DMS114 treated with DMSO at 0.1 percent for 48 hours (cell line): ENCODE measurements around the gene ECE1.

ENCODE experiments used
- DNase-seq: peaks from one replicate; lab custom pipeline; 2025; ENCODE audit not compliant: unreplicated experiment; lab: John Stamatoyannopoulos, UW

ECE1 gene

DNA sequence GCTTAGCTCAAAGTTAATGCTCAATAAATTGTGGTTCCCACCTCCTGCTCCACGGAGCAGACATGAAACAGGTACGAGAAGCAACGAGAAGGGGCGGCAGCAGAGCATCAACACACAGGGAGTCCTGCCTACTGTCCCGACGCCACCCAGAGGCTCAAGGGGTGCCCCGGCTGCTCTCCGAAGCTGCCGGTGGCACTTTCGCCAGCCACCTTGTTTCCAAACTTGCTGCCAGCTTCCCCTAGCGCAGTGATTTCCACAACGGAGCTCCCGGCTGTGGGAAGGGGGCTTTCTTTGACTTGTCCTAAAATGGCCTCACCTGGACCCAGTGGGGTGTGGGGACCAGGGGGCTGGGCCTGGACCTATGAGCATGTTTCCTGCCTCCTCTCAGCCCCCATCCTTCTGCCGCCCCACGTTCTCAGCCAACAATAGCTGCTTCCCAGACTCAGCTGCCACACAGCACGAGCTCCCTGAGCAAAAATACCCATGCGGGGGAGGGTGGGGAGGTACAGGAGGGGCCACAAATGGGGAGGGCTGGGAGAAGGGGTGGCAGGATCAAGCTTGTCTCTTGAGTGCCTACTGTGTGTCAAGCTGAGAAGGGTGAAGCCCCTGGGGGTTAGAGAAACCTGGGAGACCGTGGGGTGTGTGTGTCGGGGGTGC, 35.6 kb upstream of the ECE1 start:
- no peak for DNase-seq

DNA sequence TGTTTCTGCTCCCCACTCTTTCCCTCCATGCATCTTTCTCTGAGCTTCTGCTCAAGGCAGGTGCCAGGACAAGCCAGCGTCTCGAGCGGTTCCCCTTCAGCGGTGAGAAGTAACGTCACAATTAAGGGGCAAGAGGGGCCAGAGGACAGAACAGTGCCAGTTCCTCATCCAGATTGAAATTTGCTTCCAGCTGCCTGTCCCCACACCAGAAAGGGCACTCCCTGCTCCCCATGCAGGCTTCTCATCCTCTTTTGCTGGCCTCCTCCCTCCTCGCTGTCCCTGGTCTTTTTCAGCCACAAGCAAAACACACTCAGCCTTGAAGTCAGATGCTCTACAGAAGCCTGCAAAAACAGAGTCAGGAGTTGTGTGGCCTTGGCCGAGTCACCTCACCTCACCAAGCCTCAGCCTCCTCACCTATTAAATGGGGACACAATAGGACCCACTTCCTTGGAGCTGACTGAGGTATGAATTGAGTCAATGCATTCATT, 35.0 kb upstream of the ECE1 start:
- no peak for DNase-seq

DNA sequence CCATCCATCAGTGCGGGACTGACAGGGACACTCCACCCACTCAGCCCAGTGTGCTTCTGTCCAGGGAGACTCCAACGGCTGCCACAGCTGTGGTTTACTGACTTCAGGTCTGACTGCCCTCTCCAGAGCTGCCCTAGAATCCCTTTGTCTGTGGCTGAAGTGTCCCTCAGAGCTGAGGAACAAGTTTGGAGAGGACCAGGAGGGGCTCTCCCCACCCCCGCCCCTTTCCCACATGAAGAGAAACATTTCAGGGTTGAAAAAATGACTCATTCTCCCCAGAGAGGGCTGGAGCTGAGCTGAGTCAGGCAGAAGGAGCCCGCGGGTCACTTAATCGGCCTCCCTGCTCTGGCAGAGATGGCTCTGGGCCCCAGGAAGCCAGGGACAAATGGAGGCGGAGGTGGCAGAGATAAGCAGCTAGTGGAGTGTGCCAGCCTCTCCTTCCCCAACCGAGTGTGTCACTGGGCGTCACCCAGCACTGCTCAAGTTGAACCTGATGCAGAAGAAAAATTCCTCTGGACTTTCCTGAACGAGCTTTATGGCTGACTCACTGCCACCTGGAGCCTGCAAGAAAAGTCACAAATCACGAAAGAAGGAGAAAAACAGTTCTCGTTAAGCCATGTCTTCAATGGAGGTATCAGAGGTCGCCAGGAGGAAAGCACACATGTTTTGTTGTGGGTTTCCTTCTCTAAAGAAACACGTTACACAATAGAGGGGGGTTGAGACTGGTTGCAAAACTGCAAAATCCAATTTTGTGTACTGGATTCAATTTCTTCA, 34.3 kb upstream of the ECE1 start:
- no peak for DNase-seq

DNA sequence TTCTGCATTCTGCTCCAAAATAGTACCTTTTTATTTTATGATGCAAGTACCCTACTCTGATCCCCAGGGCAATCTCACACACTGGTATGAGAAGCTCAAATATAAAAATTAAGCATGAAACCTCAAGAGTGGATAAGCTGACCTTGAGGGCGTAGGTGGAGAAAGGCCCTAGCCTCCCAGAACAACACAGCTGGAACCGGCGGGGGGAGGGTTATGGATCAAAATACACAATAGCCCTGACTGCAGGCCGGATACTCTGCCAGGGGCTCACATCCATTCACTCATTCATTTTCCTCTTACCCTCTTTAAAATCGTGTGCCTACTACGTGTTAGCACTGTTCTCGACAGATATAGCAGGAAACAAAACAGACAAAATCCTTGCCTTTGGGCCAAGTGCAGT, 32.8 kb upstream of the ECE1 start:
- no peak for DNase-seq

- DNase-seq: no peak
Measured at GRCh38 chr1:21322681-21323016, 32.4 kb upstream of the ECE1 start.

- DNase-seq: no peak
Measured at GRCh38 chr1:21321963-21322680, 31.9 kb upstream of the ECE1 start.

DNA sequence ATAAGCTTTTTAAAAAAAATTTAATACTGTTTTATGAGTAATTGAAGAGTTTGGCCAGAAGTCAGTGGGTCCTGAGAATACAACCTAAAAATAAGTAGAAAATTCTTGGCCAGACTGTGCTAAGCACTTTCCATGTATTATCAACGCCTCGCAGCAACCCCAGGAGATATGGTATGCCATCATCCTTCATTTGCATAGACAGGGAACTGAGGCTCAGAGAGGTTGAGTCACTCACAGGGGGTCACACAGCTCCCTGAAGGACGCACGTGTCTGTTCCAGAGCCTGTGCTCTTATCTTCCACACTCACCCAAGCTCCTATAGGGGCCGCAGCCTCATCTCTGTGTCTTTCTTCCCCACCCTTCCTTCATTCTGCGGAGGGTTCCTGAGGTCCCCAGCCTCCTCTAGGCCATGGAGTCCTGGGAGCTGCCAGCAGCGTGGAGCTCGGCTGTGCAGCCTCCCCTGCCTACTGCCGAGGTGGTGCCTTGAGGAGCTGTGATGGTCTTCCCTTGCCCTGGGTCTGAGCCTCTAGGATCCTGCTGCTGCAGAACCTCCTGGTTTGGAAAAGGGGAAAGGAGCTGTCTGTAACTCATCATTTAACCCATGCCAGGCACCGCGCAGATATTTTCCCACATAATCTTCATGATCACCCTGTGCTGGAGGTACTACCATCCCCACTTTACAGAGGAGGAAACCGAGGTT, 30.3 kb upstream of the ECE1 start:
- no peak for DNase-seq

GRCh38 chr1:21319447-21320407, 29.5 kb upstream of the ECE1 start:
- no peak for DNase-seq

- no peak for DNase-seq
Measured at GRCh38 chr1:21318714-21319159, 28.5 kb upstream of the ECE1 start.

DNA sequence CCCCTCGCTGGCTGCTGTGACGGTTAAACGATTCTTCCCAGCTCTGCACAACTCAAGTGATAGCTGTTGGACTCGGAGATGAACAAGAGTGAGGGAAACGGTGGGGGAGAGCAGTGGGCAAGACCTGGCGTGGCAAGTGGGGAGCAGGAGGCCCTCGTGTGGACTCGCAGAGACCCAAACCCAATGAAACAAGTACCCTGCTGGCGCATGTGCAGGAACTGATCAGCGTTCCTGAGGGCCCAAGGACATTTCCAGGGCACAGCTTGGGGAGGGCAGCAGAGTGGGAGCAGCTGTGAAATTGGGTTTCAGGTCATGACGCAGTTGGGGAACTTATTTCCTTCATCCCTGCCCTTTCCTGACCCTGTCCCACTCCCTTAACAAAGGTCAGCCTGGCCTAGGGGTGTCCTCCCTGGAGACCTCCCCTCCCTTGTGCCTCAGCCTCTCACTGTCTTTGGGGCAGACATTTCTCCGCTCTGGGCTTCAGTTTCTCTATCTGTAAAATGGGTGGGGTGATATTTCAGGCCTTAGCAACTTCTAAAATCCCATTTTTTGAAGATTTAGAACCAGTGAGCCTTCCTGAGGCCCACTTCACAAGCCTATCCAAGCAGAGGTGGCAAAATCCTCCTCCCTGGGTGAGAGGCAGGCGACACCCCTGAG, 27.9 kb upstream of the ECE1 start:
- DNase-seq: no peak

DNA sequence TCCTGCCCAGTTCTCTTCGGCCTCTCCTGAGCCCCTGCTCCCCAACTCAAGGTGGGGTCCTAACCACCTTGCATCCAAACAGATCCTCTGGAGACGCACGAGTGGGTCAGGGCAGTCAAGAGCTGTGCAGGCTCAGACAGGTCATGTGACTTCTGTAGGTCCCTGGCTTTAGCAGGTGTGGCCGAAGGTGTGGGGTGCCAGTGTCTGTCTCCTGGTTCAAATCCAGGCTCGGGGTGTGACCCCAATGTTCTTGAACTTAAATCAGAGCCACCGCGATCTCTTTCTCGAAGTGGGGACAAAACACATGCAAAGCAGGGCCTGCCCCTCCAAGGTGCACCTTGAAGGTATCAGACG, 27.4 kb upstream of the ECE1 start:
- no peak for DNase-seq

- no peak for DNase-seq
Measured at GRCh38 chr1:21317035-21317689, 26.9 kb upstream of the ECE1 start.

DNA sequence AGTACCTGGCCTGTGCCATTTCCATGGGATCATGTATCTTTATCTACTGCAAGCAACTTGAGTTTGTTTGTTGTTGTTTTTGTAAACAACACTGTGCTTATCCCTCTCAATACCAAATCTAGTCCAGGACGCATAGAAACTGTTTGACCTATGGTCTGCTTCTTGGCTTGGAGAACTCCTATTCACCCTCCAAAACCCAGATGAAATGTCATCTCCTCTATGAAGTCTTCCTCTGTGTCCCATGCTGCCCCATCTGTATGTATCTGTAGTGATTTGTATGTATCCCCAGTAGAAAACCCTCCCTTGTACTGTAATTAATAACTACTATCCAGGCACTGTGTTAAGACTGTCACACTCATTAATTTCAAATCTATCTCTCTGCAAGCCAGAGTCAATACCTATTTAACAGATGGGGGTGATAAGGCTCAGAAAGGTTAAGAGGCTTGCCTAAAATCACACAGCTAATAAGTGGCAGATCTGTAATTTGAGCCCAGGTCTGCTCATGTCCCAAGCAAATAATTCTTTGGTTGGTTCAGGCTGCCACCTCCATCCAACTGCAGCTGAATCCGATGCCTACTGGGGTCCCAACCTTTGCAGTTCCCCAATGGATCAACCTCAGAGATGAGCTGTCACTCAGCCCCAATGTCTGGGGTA, 24.6 kb upstream of the ECE1 start:
- DNase-seq: no peak

DNA sequence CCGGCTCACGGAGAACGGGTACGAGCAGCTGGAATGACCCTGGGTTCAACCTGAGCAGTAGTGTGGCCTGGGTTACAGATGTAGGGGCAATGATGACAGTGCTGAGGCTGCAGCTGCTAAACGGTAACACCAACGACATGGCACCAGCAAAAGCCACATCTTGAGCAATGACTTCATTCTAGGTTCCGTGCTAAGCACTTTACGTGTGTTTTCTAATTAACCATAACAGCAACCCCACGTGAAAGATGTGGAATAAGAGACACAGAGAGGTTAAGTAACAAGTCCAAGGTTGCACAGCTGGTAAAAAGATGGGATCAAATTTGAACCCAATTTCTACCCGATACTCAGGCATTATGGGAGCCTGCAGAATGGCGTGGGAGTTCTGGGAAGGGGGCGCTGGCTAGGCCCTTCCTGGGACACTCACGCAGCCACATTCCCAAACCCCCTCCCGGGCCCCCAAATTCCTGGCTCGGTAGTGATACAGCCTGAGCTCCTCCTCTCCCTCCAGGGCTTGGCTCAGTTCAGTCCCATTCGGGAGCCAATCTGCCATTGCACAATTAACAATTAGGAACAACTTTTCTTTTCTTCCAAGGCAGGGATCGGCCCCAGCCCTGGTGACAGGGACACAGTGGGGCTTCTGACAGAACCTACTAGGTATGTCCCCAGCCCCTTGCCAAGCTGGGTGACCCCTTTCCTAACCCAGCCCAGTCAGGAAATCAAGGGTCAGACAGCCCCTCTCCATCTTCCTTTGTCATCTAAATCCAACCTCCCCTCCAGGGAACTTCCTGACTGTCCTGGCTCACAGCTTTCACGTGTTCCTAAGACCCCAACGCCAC, 23.8 kb upstream of the ECE1 start:
- no peak for DNase-seq

DNA sequence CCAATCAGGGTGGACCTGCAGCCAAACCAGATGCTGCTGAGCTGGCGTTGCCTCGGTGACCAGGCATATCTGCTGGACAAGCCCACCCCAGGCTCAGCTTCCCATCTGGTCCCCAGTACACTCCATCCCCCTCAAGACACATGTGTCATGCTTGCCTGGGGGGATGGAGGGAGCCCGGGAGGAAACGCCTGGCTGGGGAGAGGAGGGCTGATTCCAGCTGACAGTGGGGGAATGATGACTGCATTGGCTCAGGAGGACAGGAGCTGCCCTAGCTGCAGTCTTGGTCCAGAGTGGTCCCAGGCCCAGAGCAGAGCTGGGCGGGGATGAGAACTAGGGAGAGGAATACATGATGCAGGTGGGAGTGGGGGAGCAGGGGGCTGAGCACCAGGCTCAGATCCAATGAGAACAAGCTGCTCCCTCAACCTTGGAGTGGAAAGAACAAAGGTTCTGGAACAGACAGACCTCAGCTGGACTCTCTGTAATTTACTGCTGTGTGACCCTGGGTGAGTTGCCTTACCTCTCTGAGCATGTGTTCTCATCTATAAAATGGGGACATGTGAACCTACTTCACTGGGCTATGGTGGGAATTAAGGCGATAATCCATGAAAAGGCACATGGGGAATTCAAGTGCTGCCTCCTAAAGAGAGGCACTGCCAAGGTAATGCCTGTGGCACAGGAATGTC, 23.1 kb upstream of the ECE1 start:
- no peak for DNase-seq

GRCh38 chr1:21312407-21312992, 22.2 kb upstream of the ECE1 start:
- DNase-seq: no peak

DNA sequence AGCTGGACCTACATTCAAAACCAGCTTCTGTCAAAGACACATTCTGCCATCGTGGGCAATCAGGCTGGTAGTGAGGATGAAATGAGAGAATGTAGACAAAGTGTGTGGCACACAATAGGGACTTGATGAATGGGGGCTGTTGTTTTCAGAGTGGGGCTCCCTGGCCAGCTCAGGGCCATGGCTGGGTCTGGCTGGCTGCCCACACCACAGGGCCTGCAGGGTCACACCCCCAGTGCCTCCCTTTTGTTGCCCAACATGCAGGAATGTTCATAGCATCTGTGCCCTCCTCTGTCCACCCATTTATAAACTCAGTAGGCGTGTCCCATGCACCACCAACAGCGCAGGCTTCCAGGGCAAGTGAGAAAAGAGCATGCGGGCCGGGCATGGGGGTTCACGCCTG, 20.8 kb upstream of the ECE1 start:
- DNase-seq: no peak
